PFSK-1 (cell line): ENCODE results near the gene CRKL.

Source experiments
- FOXP2 ChIP-seq: optimal IDR thresholded peaks from 2 replicates; pipeline ENCODE3; 2011; ENCODE audit warnings: borderline replicate concordance, control low read depth, inconsistent platforms; ENCODE audit not compliant: insufficient read depth; ENCODE audit errors: extremely low read length, extremely low read depth
- POLR2AphosphoS5 ChIP-seq: IDR thresholded peaks from 2 replicates; pipeline ENCODE4 v1.6.1; 2012; ENCODE audit warnings: low read depth, mild to moderate bottlenecking, control low read depth, low read length, moderate library complexity
- SIN3A ChIP-seq: IDR thresholded peaks from 2 replicates; pipeline ENCODE4 v1.6.1; 2012; ENCODE audit warnings: mild to moderate bottlenecking, low read length, moderate library complexity, borderline replicate concordance; ENCODE audit not compliant: insufficient read depth
- TAF1 ChIP-seq: IDR thresholded peaks from 2 replicates; pipeline ENCODE4 v1.6.1; 2012; ENCODE audit warnings: low read length, control low read depth, borderline replicate concordance; ENCODE audit not compliant: insufficient read depth
- TF ChIP-seq, protein P1 (sequence below), 2 experiments: IDR thresholded peaks; 2 replicates each; pipeline versions ENCODE4 v1.6.1 to v1.8.0; 2011 to 2012; ENCODE audit warnings: low read depth in 2 of 2, low read length in 2 of 2, control low read depth in 1 of 2, inconsistent platforms in 1 of 2, mild to moderate bottlenecking in 1 of 2, moderate library complexity in 1 of 2; ENCODE audit not compliant: insufficient read depth in 1 of 2

Gene CRKL

DNA sequence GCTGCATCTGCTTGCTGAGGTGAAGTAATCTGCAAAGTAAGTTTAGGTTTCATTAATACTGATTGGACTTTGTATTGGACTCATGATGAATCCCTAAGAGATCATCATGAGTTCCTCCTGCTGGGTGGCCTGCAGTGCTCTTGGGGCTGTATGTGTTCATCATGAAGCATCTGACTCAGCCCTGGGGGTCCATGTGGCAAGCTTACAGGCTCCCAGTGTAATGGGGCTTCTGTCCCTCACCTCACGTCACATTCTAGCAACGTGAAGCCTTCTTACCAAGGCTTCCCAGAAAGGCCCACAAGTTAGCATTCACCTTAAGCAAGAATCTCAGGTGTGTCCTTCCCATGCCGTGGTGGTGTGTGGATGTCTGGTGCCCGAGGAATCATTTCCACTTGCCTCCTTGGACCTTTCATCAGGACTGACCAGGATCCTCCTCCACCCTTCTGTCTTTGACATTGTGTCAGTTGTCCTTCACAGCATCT lies 23.7 kb downstream of the CRKL start:
- TF ChIP-seq, protein P1, sequence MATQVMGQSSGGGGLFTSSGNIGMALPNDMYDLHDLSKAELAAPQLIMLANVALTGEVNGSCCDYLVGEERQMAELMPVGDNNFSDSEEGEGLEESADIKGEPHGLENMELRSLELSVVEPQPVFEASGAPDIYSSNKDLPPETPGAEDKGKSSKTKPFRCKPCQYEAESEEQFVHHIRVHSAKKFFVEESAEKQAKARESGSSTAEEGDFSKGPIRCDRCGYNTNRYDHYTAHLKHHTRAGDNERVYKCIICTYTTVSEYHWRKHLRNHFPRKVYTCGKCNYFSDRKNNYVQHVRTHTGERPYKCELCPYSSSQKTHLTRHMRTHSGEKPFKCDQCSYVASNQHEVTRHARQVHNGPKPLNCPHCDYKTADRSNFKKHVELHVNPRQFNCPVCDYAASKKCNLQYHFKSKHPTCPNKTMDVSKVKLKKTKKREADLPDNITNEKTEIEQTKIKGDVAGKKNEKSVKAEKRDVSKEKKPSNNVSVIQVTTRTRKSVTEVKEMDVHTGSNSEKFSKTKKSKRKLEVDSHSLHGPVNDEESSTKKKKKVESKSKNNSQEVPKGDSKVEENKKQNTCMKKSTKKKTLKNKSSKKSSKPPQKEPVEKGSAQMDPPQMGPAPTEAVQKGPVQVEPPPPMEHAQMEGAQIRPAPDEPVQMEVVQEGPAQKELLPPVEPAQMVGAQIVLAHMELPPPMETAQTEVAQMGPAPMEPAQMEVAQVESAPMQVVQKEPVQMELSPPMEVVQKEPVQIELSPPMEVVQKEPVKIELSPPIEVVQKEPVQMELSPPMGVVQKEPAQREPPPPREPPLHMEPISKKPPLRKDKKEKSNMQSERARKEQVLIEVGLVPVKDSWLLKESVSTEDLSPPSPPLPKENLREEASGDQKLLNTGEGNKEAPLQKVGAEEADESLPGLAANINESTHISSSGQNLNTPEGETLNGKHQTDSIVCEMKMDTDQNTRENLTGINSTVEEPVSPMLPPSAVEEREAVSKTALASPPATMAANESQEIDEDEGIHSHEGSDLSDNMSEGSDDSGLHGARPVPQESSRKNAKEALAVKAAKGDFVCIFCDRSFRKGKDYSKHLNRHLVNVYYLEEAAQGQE (IDR thresholded peaks at IDR 0.05; ENCODE audit: insufficient read depth in 1 of 2, low read depth in 2 of 2, low read length in 2 of 2): no peak
- TF ChIP-seq SIN3A (no peak), FOXP2 (no peak), POLR2AphosphoS5 (no peak), TAF1 (no peak)

DNA sequence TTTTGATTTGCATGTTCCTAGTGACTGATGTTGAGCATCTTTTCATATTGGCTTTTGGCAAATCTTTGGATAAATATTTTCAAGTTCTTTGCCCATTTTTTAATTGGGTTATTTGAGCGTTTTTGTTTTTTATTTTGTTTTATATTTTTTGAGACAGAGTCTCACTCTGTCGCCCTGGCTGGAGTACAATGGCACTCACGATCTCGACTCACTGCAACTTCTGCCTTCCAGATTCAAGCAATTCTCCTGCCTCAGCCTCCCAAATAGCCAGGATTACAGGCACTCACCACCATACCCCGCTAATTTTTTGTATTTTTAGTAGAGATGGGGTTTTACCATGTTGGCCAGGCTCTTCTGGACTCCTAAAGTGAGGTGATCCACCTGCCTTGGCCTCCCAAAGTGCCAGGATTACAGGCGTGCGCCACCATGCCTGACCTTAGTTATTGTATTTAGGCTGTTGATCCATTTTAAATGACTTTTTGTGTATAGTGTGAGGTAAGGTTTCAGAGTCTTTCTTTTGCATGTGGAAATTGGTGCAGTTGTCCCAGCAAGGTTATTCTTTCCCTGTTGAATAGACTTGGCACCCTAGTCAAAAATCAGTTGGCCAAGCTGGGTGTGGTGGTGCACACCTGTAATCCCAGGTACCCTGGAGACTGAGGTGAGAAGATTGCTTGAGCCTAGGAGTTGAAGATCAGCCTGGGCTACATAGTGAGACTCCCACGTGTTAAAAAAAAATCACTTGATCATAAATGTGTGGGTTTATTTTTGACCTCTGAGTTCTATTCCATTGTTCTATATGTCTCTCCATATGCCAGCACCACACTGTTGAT lies 26.1 kb downstream of the CRKL start:
- TF ChIP-seq POLR2AphosphoS5: no peak
- TF ChIP-seq FOXP2: no peak
- no peak for TF ChIP-seq SIN3A
- TF ChIP-seq, protein P1 (IDR thresholded peaks at IDR 0.05; ENCODE audit: insufficient read depth in 1 of 2, low read depth in 2 of 2, low read length in 2 of 2): no peak
- no peak for TF ChIP-seq TAF1

DNA sequence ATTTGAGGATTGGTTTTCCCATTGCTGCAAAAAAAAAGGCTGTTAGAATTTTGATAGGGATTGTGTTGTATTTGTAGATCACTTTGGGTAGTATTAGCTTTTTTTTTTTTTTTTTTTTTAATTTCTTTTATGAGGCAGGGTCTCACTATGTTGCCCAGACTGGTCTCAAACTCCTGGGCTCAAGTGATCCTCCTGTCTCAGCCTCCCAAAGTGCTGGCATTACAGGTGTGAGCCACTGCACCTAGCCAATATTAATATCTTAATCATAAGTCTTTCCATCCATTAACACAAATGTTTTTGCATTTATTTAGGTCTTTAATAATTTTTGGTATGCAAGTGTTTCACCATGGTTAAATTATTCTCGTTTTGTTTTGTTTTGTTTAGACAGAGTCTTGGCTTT lies 26.8 kb downstream of the CRKL start:
- TF ChIP-seq, protein P1 (IDR thresholded peaks at IDR 0.05; ENCODE audit: insufficient read depth in 1 of 2, low read depth in 2 of 2, low read length in 2 of 2): no peak
- TF ChIP-seq FOXP2: no peak
- no peak for TF ChIP-seq POLR2AphosphoS5
- TF ChIP-seq TAF1: no peak
- no peak for TF ChIP-seq SIN3A

DNA sequence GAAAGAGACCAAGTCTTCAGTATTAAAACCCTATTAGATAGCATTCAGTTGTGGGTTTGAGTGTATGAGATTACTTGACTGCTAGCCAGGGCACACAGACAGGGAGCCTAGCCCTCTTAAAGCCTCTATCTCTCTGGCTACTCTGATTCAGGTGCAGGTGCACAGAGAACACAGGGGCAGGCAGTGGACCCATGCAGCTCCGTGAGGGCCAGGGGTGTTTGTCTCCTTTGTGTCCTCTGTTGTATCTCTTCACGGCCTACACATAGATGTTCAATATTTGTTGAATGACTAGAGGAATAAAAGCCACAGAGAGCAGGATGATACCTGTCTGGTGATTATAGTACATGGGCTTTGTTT lies 28.3 kb downstream of the CRKL start:
- TF ChIP-seq POLR2AphosphoS5 (no peak), SIN3A (no peak)

DNA sequence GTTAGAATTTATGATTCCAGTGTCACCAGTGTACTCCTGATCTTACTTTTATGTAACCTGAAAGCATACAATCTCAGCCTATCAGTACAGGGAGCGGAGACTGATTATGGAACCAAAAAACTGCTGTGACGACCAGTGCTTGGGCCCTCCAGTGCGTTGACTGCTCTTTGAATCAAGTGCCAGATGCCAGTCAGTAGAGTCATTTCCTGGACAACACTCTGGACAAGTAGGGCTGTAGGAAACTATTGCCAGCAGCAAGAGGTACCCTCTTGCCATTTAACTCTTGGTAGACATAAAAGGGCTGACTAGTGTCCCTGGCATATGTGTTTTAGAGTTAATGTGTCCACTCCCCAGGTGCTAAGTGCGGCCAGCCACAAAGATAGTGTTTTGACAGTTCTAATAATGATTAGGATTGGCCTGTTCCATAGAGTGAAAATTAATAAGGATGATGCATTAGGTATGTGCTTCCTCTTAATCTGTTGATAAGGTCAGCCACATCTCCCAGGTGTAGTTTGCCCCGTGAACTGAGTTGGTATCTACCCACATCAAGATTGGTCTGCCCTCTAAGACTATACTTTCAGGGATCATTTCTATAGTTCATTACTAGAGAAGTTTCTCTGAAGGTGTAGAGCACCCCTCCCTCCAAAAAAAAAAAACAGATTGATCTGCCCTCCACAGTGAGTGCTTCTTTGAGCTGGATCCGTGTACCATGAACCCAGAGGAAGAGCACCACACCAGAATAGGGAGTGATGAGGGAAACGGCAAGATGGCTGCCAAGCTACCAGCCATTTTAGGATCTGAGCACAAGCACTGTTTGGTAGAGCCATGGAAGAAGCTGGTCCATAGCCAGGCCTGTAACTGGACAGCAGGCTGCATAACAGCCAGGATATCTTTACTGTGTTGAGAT lies 29.1 kb downstream of the CRKL start:
- TF ChIP-seq, protein P1 (IDR thresholded peaks at IDR 0.05; ENCODE audit: insufficient read depth in 1 of 2, low read depth in 2 of 2, low read length in 2 of 2): no peak
- TF ChIP-seq POLR2AphosphoS5 (no peak), TAF1 (no peak), SIN3A (no peak), FOXP2 (no peak)
